Esophagus squamous epithelium (tissue), 4 donors: Measurements from ENCODE around the gene DOCK2.

ENCODE experiments used
- CTCF ChIP-seq, 6 experiments: fragments of 450-650 bp in 4 of 6; fragments of 200-600 bp in 2 of 6; sonication (generic) in 2 of 6; IDR thresholded peaks; one replicate each; pipeline ENCODE4 v1.5.1; 2016 to 2019; ENCODE audit warnings: antibody characterized with exemption in 6 of 6, mild to moderate bottlenecking in 4 of 6, moderate library complexity in 4 of 6
- POLR2A ChIP-seq, 4 donors: fragments of 450-650 bp; IDR thresholded peaks; one replicate each; pipeline ENCODE4 v1.6.1; 2017; ENCODE audit warnings: antibody characterized with exemption in 4 of 4, mild to moderate bottlenecking in 4 of 4, moderate library complexity in 3 of 4

- TF ChIP-seq CTCF (IDR thresholded peaks at IDR 0.05) (no peak), POLR2A (IDR thresholded peaks at IDR 0.05) (no peak)
Observed at GRCh38 chr5:170105642-170106611, 468.9 kb downstream of the DOCK2 start, which contains the start of gene FOXI1.
